Pancreas (tissue), 10 donors: ENCODE measurements around the gene GFM1. TPM values are rescaled to one million over a fixed set of nuclear protein-coding genes. Genes with fewer than 3 reads are reported as not detected.

Experiments used
- ATAC-seq, 4 donors: fragments of 200-7000 bp; cut with Tn5 transposase; one replicate each; pipeline versions ENCODE4 v1.8.0 to v1.9.1; 2020; ENCODE audit warnings: mild to moderate bottlenecking in 4 of 4, moderate library complexity in 4 of 4
- DNase-seq, 6 donors: peaks; one replicate each; pipeline ENCODE4 v3.0.0-alpha.2; 2020
- FAIRE-seq: peaks from 2 replicates; lab custom pipeline; 2012; peaks lifted over from hg19 to GRCh38; lab: Jason Lieb, UNC
- H3K27ac ChIP-seq, 4 donors: fragments of 200-600 bp; sonication (generic); 1 replicate in 3 of 4; 2 replicates in 1 of 4; pipeline versions ENCODE4 v1.5.0 to v1.8.0; 2020
- H3K27me3 ChIP-seq, 4 donors: fragments of 200-600 bp; one replicate each; pipeline ENCODE4 v1.8.0; 2021
- H3K36me3 ChIP-seq, 3 donors: fragments of 200-600 bp; sonication (generic) in 1 of 3; one replicate each; pipeline versions ENCODE4 v1.5.0 to v1.8.0; 2020 to 2021
- H3K4me1 ChIP-seq, 3 donors: fragments of 200-600 bp; one replicate each; pipeline ENCODE4 v1.8.0; 2021
- H3K4me3 ChIP-seq, 4 donors: fragments of 200-600 bp; sonication (generic) in 2 of 4; one replicate each; pipeline versions ENCODE4 v1.5.0 to v1.8.0; 2020 to 2021
- H3K9me3 ChIP-seq, 4 donors: fragments of 200-600 bp; one replicate each; pipeline ENCODE4 v1.8.0; 2021
- CTCF ChIP-seq, 4 donors: fragments of 200-600 bp; sonication (generic) in 3 of 4; IDR thresholded peaks; one replicate each; pipeline versions ENCODE4 v1.5.0 to v1.8.0; 2021; ENCODE audit warnings: antibody characterized with exemption in 4 of 4
- WGBS, 2 donors: extraction: QIAGEN DNeasy Blood & Tissue Kit; methylation state at CpG; one replicate each; pipeline ENCODE4 v1.1.7; 2013; 5-methylcytosine and 5-hydroxymethylcytosine counted together
- intact Hi-C, 3 donors: fragments of 100-400 bp; cut with DNase I; formaldehyde crosslinking; loops; one replicate each; pipeline versions ENCODE4 v1.11.1 to v1.14.2; 2022
- polyA plus RNA-seq, 2 donors: library from polyadenylated mRNA; stranded (reverse); fragments of 200-250 nt; gene quantifications; one replicate each; pipeline ENCODE4 v1.2.3, GENCODE V29; 2013
- total RNA-seq, 6 donors: library from RNA; stranded (reverse); fragmentation: NEBNext Ultra II Directional in 4 of 6; extraction: Animal tissue kit (Norgen Biotek cat#: 25700) in 4 of 6; gene quantifications; one replicate each; pipeline versions ENCODE4 v1.2.1 to v1.2.4, GENCODE V29; 2021 to 2023
- donor health status: healthy with polysubstance abuse.
- donor health status: DM: no; HTN: no; CAD: no; lungs with moderate emphysema.
- donor health status: DM: no; HTN: no; CAD: no.
- donor health status: control.
- donor health status: control.
- donor health status: Bipolar disorder and iron deficiency.
- donor health status: DM: yes; HTN: yes; CAD: no.
- donor health status: DM: no; HTN: no; CAD: no.
- donor health status: DM: no; HTN: no; CAD: no.
- donor health status: DM: yes; HTN: yes; CAD: no.

GFM1 gene
- total and polyA plus RNA-seq, 8 donors = 5.7 to 24.0 (median 17.2) TPM

DNA sequence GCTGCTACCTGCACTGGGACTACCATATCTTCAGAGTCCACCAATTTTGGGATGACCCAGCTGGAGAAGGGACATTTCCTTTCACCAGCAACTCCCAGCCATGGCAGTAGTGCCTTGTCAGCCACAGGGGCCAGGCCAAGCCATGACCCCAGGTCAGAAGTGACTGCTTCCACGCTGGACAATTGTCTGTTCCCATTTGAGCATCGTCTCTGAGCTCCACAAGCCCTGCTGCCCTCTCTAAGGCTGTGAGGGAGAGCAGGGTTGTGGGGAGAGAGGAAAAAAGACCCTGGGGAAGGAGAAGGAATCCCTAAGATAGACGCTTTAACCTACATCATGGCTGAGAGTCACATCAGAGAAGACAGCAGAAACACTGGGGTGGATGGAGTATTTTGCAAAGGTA, 95.3 kb downstream of the GFM1 start:
- Histone ChIP-seq H3K4me1 (no peaks in the 10 kb centered on the region), H3K36me3 (no peaks in the 10 kb centered on the region), H3K4me3 (no peak overlapping the region), H3K9me3 (no peaks in the 10 kb centered on the region), H3K27me3 (no peaks in the 10 kb centered on the region), H3K27ac (no peak overlapping the region)
- TF ChIP-seq CTCF (IDR thresholded peaks at IDR 0.05) = no peak
- intact Hi-C loops = loop anchor here in 1 of 3 donors (10.0 kb wide), 1 partner anchor 45 kb away; no protein-coding TSS in a partner anchor
- FAIRE-seq (no peak), ATAC-seq (no peak), DNase-seq (no peak)
- whole genome bisulfite sequencing, 2 donors = 85 to 95% methylated on average over 3 of the region's 3 CpGs

Other genes starting within 250 kb of the GFM1 start
- 1 to 10 TPM; 1.2 to 6.8 (median 3.6) TPM for gene MLF1, start 73.3 kb upstream of the GFM1 start, total RNA-seq
- gene MLF1, start 73.3 kb upstream of the GFM1 start, polyA plus RNA-seq = 10 to 100 TPM in 1 of 2 donors, 1 to 10 TPM in 1; 2.7 to 12.0 TPM
- 10 to 100 TPM in 2 of 6 donors, 1 to 10 TPM in 4; 4.9 to 15.8 (median 6.5) TPM for gene LXN, start 28.1 kb downstream of the GFM1 start, total RNA-seq
- 10 to 100 TPM in 1 of 2 donors, 1 to 10 TPM in 1; 6.9 to 12.3 TPM for gene LXN, start 28.1 kb downstream of the GFM1 start, polyA plus RNA-seq
- 10 to 100 TPM in 2 of 6 donors, 1 to 10 TPM in 3, under 1 TPM in 1; 0.79 to 48.3 (median 3.9) TPM for gene RARRES1, start 87.9 kb downstream of the GFM1 start, total RNA-seq
- 1 to 10 TPM; 2.6 to 5.2 TPM for gene RARRES1, start 87.9 kb downstream of the GFM1 start, polyA plus RNA-seq
- 10 to 100 TPM; 13.0 to 37.4 (median 22.6) TPM for gene MFSD1, start 157.5 kb downstream of the GFM1 start, total RNA-seq
- gene MFSD1, start 157.5 kb downstream of the GFM1 start, polyA plus RNA-seq = 10 to 100 TPM in 1 of 2 donors, 1 to 10 TPM in 1; 8.9 to 27.2 TPM